A549 treated with dexamethasone at 1 μM for 4 hours (cell line): ENCODE results near the gene ANXA7. TPM values are rescaled to one million over a fixed set of nuclear protein-coding genes. Genes with fewer than 3 reads are reported as not detected.

Experiments
- total RNA-seq: library from RNA; stranded (reverse); fragments of 200-300 nt; extraction: Qiagen RNA extraction; gene quantifications from 5 replicates; pipeline ENCODE4 v1.2.3, GENCODE V29; 2022

Gene ANXA7
- total RNA-seq = 108 to 114 TPM (median 109 TPM) in 5 replicates

GRCh38 chr10:73413528-73414229 lies at the start of gene ANXA7:
Gene ANXA7 (minus strand): TSS chr10:73414058. CDS start chr10:73400856, 13,202 bp downstream.

GRCh38 chr10:73433538-73433867 lies 19.6 kb upstream of the ANXA7 start, which contains the start of gene MSS51:
Gene MSS51 (minus strand): TSS chr10:73433561. CDS start chr10:73428284, 5,277 bp downstream.

GRCh38 chr10:73358331-73359279 lies 55.3 kb downstream of the ANXA7 start, which contains the start of gene CFAP70:
Gene CFAP70 (minus strand): TSS chr10:73358864. CDS start chr10:73354796, 4,068 bp downstream.

Other genes starting within 250 kb of the ANXA7 start
- gene ECD, start 246.1 kb downstream of the ANXA7 start, total RNA-seq = 25.2 to 30.7 TPM (median 28.7 TPM) in 5 replicates
- gene FAM149B1, start 245.9 kb downstream of the ANXA7 start, total RNA-seq = 7.0 to 8.6 TPM (median 7.3 TPM) in 5 replicates
- gene DNAJC9, start 166.8 kb downstream of the ANXA7 start, total RNA-seq = 45.4 to 50.9 TPM (median 46.3 TPM) in 5 replicates
- gene MRPS16, start 161.4 kb downstream of the ANXA7 start, total RNA-seq = 131 to 163 TPM (median 160 TPM) in 5 replicates
- gene CFAP70, start 55.2 kb downstream of the ANXA7 start, total RNA-seq = 0.08 to 0.20 TPM (median 0.14 TPM) in 5 replicates
- gene MSS51, start 19.5 kb upstream of the ANXA7 start, total RNA-seq = 0.26 to 0.57 TPM (median 0.38 TPM) in 5 replicates
- gene PPP3CB, start 82.0 kb upstream of the ANXA7 start, total RNA-seq = 16.2 to 18.3 TPM (median 16.9 TPM) in 5 replicates
- 7.6 to 12.5 TPM (median 11.7 TPM) in 5 replicates for gene USP54, start 177.3 kb upstream of the ANXA7 start, total RNA-seq
- gene MYOZ1, start 227.4 kb upstream of the ANXA7 start, total RNA-seq = 0.05 to 0.16 TPM in 2 of 5 replicates, not detected in the others
- 0.02 to 0.07 TPM (median 0.02 TPM) in 5 replicates for gene SYNPO2L, start 242.0 kb upstream of the ANXA7 start, total RNA-seq